NCI-H2029 (cell line): Measurements from ENCODE around the gene SLC12A2.

Experiments used
- DNase-seq: peaks from one replicate; lab custom pipeline; 2025; lab: John Stamatoyannopoulos, UW

The SLC12A2 gene

DNA sequence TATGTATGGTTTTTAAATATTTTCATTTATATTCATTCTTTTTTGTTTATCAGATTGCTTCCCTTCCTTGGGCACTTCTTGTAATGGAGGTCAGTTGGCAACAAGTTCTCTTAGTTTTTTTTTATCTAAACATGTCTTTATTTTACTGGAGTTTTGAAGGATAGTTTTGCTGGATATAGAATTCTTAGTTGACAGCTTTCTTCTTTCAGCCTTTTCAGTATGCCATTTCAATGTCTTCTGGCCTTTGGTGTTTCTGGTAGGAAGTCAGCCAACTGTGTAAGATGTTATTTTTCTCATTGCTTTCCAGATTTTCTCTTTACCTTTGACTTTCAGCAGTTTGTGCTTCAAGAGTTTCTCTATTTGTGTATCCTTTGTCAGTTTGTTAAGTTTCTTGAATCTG lies 14.2 kb downstream of the SLC12A2 start:
- no peak for DNase-seq

DNA sequence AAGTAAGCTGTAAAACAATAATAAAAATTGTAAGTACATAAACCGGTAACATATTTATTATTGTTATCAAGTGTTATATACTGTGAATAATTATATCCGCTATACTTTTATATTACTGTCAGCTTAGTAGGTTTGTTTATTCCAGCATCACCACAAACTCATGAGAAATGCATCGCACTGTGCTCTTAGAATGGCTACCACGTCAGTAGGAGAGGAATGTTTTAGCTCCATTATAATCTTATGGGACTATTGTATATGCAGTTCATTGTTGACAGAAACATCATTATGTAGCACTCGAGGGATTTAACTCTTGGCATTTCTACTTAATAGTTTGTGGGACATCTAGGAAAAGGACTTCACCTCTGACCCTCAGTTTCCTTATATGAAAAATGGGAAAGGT lies 16.4 kb downstream of the SLC12A2 start:
- no peak for DNase-seq

DNA sequence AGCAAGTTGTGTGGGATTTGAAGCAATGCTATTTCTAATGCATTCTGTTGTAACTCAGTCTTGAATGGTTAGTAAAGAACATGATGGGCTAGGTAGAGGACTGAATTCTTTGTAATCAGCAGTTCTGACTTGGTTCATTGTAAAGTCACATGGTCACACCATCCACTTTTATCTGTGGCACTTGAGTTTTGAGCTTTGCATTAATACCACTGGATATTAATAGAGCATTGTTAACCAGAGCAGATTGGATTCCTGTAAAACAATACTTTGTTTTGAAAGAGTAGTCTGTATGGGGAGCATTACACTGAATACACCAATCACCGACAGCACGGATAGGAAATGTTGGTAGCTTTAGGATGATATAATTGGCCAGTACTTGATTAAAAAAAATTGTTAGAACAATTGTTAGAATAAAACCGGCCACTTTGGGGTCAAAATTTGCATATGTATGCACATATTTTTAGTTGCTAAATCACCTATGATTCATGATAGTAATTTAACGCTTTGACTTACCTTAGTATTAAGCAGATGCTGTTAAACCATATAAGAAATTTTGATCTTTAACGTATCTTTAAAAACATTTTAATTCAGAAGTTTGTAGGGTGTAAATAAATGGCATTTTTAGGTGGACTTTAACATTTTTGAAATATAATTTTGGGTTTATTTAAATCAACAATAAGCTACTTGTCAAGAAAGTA lies 17.4 kb downstream of the SLC12A2 start:
- no peak for DNase-seq

- DNase-seq: no peak
Observed at GRCh38 chr5:128101676-128102075, 18.1 kb downstream of the SLC12A2 start.

DNA sequence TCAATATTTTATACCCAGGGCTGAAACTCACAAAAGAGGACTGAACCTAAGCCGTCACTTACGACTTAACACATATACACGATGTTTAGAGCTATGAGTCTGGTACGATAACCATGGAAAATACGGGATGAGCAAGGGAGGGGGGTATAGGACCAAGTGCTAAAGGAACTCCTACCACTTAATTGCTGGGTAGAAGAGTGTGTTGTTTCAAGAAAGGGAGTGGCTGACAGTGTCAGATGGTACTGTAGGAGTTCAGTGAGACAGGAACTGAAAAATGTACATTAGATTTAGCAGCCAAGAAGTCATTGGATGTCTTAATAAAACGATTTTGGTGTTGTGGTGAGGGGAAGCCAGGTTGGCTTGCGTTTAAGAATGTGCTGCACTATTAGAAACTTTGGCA lies 21.6 kb downstream of the SLC12A2 start:
- no peak for DNase-seq

- no peak for DNase-seq
Observed at GRCh38 chr5:128109138-128109537, 25.6 kb downstream of the SLC12A2 start.

DNA sequence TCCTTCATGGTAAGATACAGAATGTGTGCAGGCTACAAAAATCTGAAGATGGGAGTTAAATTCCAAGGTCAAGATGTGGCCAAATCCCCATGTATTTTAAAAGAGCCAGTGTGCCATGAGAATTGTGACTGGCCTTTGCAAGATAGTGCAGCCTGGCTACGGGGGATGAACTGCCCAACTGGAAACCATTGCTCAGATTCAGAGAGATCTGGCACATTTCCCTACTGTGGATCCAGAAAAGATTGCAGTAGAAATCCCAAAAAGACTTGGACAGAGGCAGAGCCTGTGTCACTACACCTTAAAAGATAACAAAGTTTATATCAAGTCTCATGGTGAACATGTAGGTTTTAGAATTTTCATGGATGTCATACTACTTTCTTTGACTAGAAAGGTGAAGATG lies 26.2 kb downstream of the SLC12A2 start:
- no peak for DNase-seq

DNA sequence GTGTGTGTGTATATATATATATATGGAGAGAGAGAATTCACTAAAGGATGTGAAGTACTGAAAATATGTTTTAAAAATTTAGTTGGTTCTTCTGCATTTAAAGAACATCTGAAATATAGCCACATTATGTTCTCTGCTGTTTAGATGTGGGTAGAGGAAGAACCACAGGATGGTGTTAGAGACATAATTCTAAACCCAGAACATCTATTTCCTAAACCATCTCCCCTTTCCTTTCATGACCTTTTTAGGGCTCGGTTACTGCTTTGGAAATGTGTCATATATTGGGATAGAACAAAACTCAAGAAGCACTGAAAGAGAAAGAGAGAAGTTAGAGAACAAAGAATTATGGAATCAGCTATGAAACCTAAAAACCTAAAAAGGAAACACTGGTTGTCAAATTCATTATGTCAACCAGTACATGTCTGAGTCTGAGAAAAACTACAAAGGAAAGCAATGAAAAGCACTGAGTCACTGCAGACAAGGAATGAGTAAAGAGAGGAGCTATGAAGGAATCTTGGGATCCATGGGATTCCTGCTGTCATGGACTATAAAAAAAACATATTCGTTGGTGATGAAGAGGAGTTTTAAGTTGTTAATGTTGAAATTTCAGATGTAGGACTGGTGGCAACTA lies 28.4 kb downstream of the SLC12A2 start:
- DNase-seq: no peak

- DNase-seq: no peak
Observed at GRCh38 chr5:128116445-128116844, 32.9 kb downstream of the SLC12A2 start.

- no peak for DNase-seq
Observed at GRCh38 chr5:128118214-128118613, 34.6 kb downstream of the SLC12A2 start.

- no peak for DNase-seq
Observed at GRCh38 chr5:128121651-128122050, 38.1 kb downstream of the SLC12A2 start.

DNA sequence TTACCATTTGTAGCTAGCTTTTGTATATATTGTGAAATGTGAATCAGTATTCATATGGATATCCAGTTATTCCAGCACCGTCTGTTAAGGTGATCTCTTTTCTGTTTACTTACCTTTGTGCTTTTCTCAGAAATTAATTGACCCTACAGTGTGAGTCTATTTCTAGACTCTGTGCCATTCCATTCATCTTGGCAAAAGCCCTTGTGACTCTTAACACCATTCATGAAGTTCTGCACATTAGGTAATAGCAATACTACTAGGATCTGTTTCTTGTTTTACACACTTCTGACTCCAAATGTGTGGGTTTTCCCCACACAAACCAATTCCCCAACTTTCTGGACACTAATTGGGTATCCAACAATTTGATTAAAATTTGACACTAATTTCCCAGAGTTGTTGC lies 40.4 kb downstream of the SLC12A2 start:
- DNase-seq: no peak

DNA sequence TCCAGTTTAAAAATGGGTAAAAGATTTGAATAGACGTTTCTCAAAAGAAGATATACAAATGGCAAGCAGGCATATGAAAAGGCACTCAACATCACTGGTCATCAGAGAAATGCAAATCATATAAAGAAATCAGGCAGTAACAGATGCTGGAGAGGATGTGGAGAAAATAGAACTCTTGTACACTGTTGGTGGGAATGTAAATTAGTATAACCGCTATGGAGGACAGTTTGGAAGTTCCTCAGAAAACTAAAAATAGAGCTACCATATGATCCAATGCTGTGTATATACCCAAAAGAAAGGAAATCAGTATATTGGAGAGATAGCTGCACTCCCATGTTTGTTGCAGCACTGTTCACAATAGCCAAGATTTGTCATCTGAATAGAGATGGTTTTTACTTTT lies 42.7 kb downstream of the SLC12A2 start:
- DNase-seq: no peak

- no peak for DNase-seq
Observed at GRCh38 chr5:128132499-128132898, 48.9 kb downstream of the SLC12A2 start.

DNA sequence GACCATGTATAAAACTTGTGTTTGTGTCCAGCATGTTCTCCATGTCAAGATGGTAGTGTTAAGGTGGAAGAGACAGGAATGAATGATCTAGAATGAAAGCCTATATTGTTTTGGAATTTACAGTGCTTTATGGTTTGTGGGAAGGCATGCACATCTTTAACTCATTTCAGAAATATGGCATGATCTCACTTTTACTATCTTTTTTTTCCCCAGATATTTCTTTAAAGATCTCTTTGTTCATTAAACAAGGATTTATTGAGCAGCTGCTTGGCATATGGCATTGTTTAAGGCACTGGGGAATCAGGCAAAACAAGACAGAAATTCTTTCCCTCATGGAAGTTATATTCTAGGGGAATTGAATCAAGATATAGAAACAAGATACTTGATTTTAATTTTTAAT lies 51.7 kb downstream of the SLC12A2 start:
- DNase-seq: no peak

DNA sequence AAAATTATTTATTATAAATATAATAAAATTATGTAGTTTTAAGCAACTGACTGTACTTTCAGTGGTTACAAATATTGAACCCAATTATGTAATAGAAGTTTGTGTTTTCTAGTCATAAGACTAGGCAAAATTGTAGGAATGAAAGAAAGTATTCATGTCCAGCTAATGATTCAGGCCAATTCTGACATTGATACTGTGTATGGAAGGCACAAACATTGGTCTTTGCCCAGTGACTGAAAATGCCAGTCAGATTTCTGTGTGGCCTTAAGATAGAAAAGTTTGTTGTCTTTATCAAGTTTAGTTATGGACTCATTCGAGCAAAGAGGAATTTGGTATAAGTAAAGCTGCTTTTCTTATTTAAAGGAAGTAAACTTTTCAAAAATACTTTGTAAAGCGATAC lies 60.3 kb downstream of the SLC12A2 start:
- no peak for DNase-seq

DNA sequence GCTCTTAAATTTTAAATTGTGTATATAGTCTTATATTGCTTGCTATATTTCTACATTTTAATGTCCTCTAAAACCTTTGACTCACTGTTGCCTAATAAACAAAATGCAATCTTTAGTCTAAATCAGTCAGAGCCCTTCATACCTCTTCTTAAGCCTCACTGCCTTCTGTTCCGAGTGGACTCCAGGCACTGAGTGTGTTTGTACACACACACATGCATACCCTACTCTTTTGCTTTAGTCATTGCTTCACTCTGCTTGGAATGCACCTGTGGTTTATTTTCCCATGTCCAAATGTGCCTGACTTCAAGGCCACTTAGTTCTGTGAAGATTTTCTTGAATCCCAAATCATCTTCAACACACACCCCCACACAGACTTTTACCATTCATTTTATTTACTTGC lies 60.9 kb downstream of the SLC12A2 start:
- no peak for DNase-seq

DNA sequence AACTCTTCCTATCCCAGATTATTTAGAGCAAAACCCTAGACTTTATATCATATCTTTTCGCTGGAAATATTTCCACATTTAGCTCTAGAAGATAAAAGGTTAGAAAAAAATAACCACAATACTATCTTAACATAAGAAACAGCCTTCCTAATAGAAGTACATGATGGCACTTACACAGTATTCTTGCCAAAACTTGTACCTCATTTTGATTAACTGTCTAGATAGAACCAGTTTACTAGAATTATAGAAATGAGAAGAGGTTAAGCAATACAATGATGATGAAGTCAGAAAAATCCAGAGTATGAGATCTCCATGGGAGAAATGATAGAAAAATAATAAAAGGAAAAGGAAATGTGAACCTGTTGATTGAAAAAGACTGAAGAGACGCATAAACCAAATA lies 63.1 kb downstream of the SLC12A2 start:
- no peak for DNase-seq

DNA sequence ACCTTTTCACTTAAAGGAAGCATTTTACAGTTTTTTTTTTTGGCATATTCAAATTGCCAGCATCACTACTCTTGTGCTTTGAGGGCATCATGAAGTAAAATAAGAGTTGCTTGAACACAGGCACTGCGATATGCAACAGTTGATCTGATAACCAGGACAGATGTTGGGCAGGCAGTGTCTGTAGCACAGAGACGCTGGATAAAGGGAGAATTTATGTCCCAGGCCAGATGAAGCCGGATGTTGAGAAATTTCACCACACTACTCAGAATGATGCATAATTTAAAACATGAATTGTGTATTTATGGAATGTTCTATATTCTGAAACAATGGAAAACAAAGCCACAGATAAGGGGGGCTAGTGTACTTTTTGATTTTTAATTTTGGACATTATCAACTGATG lies 71.4 kb downstream of the SLC12A2 start:
- no peak for DNase-seq

DNA sequence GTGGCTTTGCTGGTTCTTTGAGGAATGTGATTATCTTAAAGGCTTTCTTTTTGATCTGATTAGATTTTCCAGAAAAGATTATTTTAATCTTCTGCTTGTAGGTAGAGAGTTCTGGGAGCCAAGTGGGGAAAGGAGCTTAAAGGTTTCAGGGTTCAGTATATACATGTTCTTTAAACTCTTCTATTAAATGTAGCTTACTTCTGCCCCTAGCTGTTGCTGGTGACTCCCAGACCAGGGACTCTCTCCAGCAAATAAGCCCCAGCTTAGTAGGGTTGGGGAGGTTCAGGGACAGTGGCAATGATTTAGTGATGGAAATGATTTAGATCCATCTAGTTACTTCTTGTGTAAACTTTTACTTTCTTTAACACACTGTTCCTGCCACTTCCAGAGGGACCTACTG lies 72.2 kb downstream of the SLC12A2 start:
- DNase-seq: no peak

DNA sequence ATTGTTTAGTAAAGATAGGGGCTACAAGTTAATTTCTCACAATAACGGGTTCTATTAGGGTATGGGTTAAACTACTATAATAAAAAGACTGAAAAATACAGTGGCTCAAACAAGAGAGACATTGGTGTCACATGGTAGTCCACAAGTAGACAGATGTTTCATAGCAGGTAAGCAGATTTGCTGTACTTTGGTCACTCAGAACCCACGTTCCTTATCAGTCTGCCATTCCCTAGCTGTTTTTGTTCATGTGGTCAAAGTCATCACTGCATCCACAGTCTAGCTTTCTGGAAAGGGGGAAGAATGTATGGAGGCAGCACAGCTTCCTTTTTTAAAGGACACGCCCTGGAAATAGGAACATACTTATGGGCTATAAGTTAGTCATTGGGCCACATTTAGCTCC lies 73.0 kb downstream of the SLC12A2 start:
- no peak for DNase-seq

- DNase-seq: no peak
Observed at GRCh38 chr5:128158342-128158741, 74.8 kb downstream of the SLC12A2 start.

DNA sequence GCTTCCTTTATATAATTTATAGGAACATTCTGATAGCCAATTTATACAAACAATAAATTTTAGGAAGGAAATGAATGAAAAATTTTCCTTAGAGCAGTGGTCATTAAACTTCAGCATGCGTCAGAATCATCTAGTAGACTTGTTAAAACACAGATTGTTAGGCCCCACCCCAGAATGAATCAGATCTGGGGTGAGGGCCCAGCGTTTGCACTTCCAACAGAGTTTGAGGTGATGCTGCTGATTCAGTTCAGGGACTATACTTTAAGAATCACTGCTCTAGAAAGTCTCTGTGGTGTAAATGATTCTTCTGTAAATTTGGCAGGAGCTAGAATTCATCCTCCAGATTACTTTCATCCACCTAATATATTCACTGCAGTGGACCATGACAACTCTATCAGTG lies 80.4 kb downstream of the SLC12A2 start:
- DNase-seq: no peak

- no peak for DNase-seq
Observed at GRCh38 chr5:128169401-128170017, 85.9 kb downstream of the SLC12A2 start.
